HepG2 (cell line): ENCODE measurements around the gene DUS1L. TPM values are rescaled to one million over a fixed set of nuclear protein-coding genes. Genes with fewer than 3 reads are reported as not detected.
A peak's percentile ranks its signal among the peaks of the same experiment; 100 is the strongest.

ENCODE experiments used
- FOXJ3 ChIP-seq: sonication (generic); formaldehyde crosslinking; IDR thresholded peaks from 2 replicates; pipeline ENCODE4 v1.4.0; 2020; ENCODE audit warnings: missing genetic modification reagents, mild to moderate bottlenecking, borderline replicate concordance
- GABPA ChIP-seq, 2 experiments: IDR thresholded peaks; 2 replicates each; pipeline ENCODE4 v1.6.1; 2011 to 2016; ENCODE audit warnings: low read depth in 2 of 2, low read length in 1 of 2, missing biosample characterization in 1 of 2, missing genetic modification characterization in 1 of 2
- KLF12 ChIP-seq: sonication (generic); formaldehyde crosslinking; IDR thresholded peaks from 2 replicates; pipeline ENCODE4 v1.4.0; 2020; ENCODE audit warnings: missing genetic modification reagents, borderline replicate concordance
- MLLT10 ChIP-seq: sonication (generic); formaldehyde crosslinking; IDR thresholded peaks from 2 replicates; pipeline ENCODE4 v1.4.0; 2020; ENCODE audit warnings: missing genetic modification reagents
- PPARG ChIP-seq: conservative IDR thresholded peaks from 2 replicates; pipeline ENCODE4 v1.6.1; 2016; ENCODE audit warnings: missing biosample characterization, missing genetic modification reagents
- REST ChIP-seq, 2 experiments: IDR thresholded peaks; 2 replicates each; pipeline ENCODE4 v1.6.1; 2011 to 2012; ENCODE audit warnings: low read length in 2 of 2, borderline replicate concordance in 1 of 2, low read depth in 1 of 2, mild to moderate bottlenecking in 1 of 2, moderate library complexity in 1 of 2
- SNAPC5 ChIP-seq: sonication (generic); formaldehyde crosslinking; IDR thresholded peaks from 2 replicates; pipeline ENCODE4 v1.8.1; 2023; ENCODE audit warnings: mild to moderate bottlenecking, missing genetic modification reagents, borderline replicate concordance
- SP4 ChIP-seq: sonication (generic); formaldehyde crosslinking; IDR thresholded peaks from 2 replicates; pipeline ENCODE4 v1.8.1; 2023; ENCODE audit warnings: mild to moderate bottlenecking, missing genetic modification reagents
- TARDBP ChIP-seq: sonication (generic); formaldehyde crosslinking; IDR thresholded peaks from 2 replicates; pipeline ENCODE4 v1.8.0; 2022; ENCODE audit warnings: mild to moderate bottlenecking, missing genetic modification reagents
- TCF12 ChIP-seq, 2 experiments: fragments of 450-650 bp in 1 of 2; sonication (generic) in 1 of 2; formaldehyde crosslinking in 1 of 2; IDR thresholded peaks; 2 replicates each; pipeline versions ENCODE4 v1.6.1 to v1.8.0; 2017 to 2022; ENCODE audit warnings: antibody characterized with exemption in 1 of 2, mild to moderate bottlenecking in 1 of 2, missing genetic modification reagents in 1 of 2, moderate library complexity in 1 of 2
- TEAD3 ChIP-seq: optimal IDR thresholded peaks from 2 replicates; pipeline ENCODE3; 2016; ENCODE audit warnings: borderline replicate concordance
- ZFP62 ChIP-seq: sonication (generic); formaldehyde crosslinking; IDR thresholded peaks from 2 replicates; pipeline ENCODE4 v1.4.0; 2020; ENCODE audit warnings: missing genetic modification reagents
- ZFY ChIP-seq: sonication (generic); formaldehyde crosslinking; IDR thresholded peaks from 2 replicates; pipeline ENCODE4 v1.4.0; 2020; ENCODE audit warnings: missing genetic modification reagents
- ZNF343 ChIP-seq: sonication (generic); formaldehyde crosslinking; IDR thresholded peaks from 2 replicates; pipeline ENCODE4 v1.4.0; 2020; ENCODE audit warnings: mild to moderate bottlenecking, missing genetic modification reagents
- ZNF367 ChIP-seq: sonication (generic); formaldehyde crosslinking; IDR thresholded peaks from 2 replicates; pipeline ENCODE4 v1.4.0; 2020; ENCODE audit warnings: missing genetic modification reagents, borderline replicate concordance
- ZNF441 ChIP-seq: sonication (generic); formaldehyde crosslinking; IDR thresholded peaks from 2 replicates; pipeline ENCODE4 v1.7.0; 2021; ENCODE audit warnings: missing genetic modification reagents, borderline replicate concordance
- ZNF512B ChIP-seq: sonication (generic); formaldehyde crosslinking; IDR thresholded peaks from 2 replicates; pipeline ENCODE4 v1.5.1; 2020; ENCODE audit warnings: missing genetic modification reagents, mild to moderate bottlenecking, borderline replicate concordance
- ZNF556 ChIP-seq: sonication (generic); formaldehyde crosslinking; IDR thresholded peaks from 2 replicates; pipeline ENCODE4 v1.4.0; 2020; ENCODE audit warnings: mild to moderate bottlenecking, missing genetic modification reagents, borderline replicate concordance
- ZNF558 ChIP-seq: sonication (generic); formaldehyde crosslinking; IDR thresholded peaks from 2 replicates; pipeline ENCODE4 v1.9.0; 2022; ENCODE audit warnings: mild to moderate bottlenecking, missing genetic modification reagents, borderline replicate concordance
- ZNF7 ChIP-seq: IDR thresholded peaks from 2 replicates; pipeline ENCODE4 v1.6.1; 2016; ENCODE audit warnings: missing biosample characterization, missing genetic modification reagents
- ZSCAN21 ChIP-seq: sonication (generic); formaldehyde crosslinking; IDR thresholded peaks from 2 replicates; pipeline ENCODE4 v1.8.0; 2022; ENCODE audit warnings: mild to moderate bottlenecking, missing genetic modification reagents, moderate library complexity, borderline replicate concordance
- polyA plus RNA-seq, 8 experiments: library from polyadenylated mRNA; depleted of rRNA in 3 of 8; stranded (reverse) in 7 of 8; unstranded in 1 of 8; fragments of >200 nt; fragmentation: Illumina TruSeq in 4 of 8; extraction: Trizol in 4 of 8; gene quantifications; 2 replicates each; pipeline versions ENCODE4 v1.2.1 to v1.2.3, GENCODE V29; 2011 to 2016; ENCODE audit warnings: low read depth in 4 of 8, missing spikeins in 1 of 8, mixed read lengths in 1 of 8; ENCODE audit not compliant: insufficient read depth in 1 of 8
- total RNA-seq, 5 experiments: library from RNA; depleted of rRNA; stranded (reverse); fragments of >200 nt; fragmentation: Illumina TruSeq; extraction: Trizol; gene quantifications; 2 replicates each; pipeline ENCODE4 v1.2.3, GENCODE V29; 2016; ENCODE audit warnings: low read depth in 1 of 5

DUS1L gene
- total and polyA plus RNA-seq, 2 of the 13 experiments (the other 11 are each of a cell fraction or from before 2014, with no cell fraction given), result 81.0 to 109 TPM

- TF ChIP-seq ZNF7, result no peak
- peak; percentile 90; the same call in 1 of the 2 replicates for TF ChIP-seq ZNF343 (CRISPR knock-in tag)
- peak; percentile 81 for TF ChIP-seq ZFY (CRISPR knock-in tag)
- no peak for TF ChIP-seq REST (IDR thresholded peaks at IDR 0.05; ENCODE audit: borderline replicate concordance in 1 of 2, low read depth in 1 of 2, low read length in 2 of 2)
- TF ChIP-seq MLLT10, result no peak
- TF ChIP-seq GABPA (IDR thresholded peaks at IDR 0.05; ENCODE audit: low read depth, low read length), result no peak
- TF ChIP-seq GABPA (CRISPR knock-in tag; IDR thresholded peaks at IDR 0.05; ENCODE audit: low read depth), result peak; percentile 34; the same call in 1 of the 2 replicates
- TF ChIP-seq PPARG (CRISPR knock-in tag), result no peak
- 0 out of 2 replicates have a peak, but pooled peaks have one; percentile 7 for TF ChIP-seq ZSCAN21 (CRISPR knock-in tag)
- TF ChIP-seq ZNF512B (CRISPR knock-in tag), result peak; percentile 63; the same call in 1 of the 2 replicates
- TF ChIP-seq ZNF441 (CRISPR knock-in tag), result peak; percentile 83; the same call in 1 of the 2 replicates
- peak; percentile 68 for TF ChIP-seq SP4 (CRISPR knock-in tag)
- 0 out of 2 replicates have a peak, but pooled peaks have one; percentile 29 for TF ChIP-seq KLF12 (CRISPR knock-in tag)
- no peak for TF ChIP-seq TCF12 (IDR thresholded peaks at IDR 0.05)
- TF ChIP-seq TCF12 (CRISPR knock-in tag; IDR thresholded peaks at IDR 0.05), result peak; percentile 83; the same call in 1 of the 2 replicates
- no peak; the same call in 1 of the 2 replicates for TF ChIP-seq SNAPC5
- TF ChIP-seq ZNF367, result no peak
- TF ChIP-seq TARDBP, result peak; percentile 61; the same call in 1 of the 2 replicates
- no peak for TF ChIP-seq ZFP62 (CRISPR knock-in tag)
- peak; percentile 70 for TF ChIP-seq ZNF558 (CRISPR knock-in tag)
- peak; percentile 78 for TF ChIP-seq ZNF556
- TF ChIP-seq TEAD3, result peak; percentile 4
- TF ChIP-seq FOXJ3 (CRISPR knock-in tag), result peak; percentile 40; the same call in 1 of the 2 replicates
Measured at GRCh38 chr17:82056729-82057621, 8.6 kb downstream of the DUS1L start (continued).
